GM19467 (cell line): Measurements from ENCODE around the gene HIF1A.
"Not testable (repeated sequence)": the region's sequence is repeated elsewhere in the genome, so short reads cannot be mapped to it uniquely, and the experiment has no call there.

ENCODE experiments used
- ATAC-seq: cut with Tn5 transposase; IDR thresholded peaks from one replicate; pipeline ENCODE4 v1.9.1; 2021; ENCODE audit warnings: mild to moderate bottlenecking, moderate library complexity; ENCODE audit not compliant: unreplicated experiment

HIF1A gene

DNA sequence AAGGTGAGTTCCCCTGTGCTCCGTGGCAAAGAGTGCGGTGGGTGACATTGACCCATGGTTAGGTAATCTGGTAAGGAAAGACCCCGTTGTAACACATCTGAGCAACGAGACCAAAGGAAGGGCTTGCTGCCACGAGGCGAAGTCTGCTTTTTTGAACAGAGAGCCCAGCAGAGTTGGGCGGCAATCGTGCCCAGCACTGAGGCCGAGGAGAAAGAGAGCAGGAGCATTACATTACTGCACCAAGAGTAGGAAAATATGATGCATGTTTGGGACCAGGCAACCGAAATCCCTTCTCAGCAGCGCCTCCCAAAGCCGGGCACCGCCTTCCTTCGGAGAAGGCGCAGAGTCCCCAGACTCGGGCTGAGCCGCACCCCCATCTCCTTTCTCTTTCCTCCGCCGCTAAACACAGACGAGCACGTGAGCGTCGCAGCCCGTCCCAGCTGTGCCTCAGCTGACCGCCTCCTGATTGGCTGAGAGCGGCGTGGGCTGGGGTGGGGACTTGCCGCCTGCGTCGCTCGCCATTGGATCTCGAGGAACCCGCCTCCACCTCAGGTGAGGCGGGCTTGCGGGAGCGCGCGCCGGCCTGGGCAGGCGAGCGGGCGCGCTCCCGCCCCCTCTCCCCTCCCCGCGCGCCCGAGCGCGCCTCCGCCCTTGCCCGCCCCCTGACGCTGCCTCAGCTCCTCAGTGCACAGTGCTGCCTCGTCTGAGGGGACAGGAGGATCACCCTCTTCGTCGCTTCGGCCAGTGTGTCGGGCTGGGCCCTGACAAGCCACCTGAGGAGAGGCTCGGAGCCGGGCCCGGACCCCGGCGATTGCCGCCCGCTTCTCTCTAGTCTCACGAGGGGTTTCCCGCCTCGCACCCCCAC, at the start of gene HIF1A:
HIF1A (plus strand) TSS at position 684 of the 865 bp plus-strand sequence. CDS start 292 bp downstream, outside the sequence.
- peak; percentile 94 for ATAC-seq

- no peak for ATAC-seq
Observed at GRCh38 chr14:61646366-61647116, 48.8 kb upstream of the HIF1A start.

DNA sequence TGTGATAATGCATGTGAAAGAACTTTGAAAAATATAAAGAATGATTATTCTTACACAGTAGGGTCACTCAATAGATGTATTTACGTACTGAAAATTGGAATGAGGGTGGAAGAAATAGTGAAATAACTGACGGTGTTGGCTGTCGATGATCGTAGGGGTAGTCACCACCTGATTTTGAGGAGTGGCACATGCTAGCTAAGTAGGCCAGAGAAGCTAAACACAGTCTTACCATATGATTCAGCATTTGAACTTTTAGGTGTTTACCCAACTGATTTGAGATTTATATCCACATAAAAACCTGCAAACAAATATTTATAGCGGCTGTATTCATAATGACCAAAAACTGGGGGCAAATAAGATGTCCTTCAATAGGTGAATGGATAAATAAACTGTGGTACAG, 47.6 kb upstream of the HIF1A start:
- ATAC-seq: no peak

DNA sequence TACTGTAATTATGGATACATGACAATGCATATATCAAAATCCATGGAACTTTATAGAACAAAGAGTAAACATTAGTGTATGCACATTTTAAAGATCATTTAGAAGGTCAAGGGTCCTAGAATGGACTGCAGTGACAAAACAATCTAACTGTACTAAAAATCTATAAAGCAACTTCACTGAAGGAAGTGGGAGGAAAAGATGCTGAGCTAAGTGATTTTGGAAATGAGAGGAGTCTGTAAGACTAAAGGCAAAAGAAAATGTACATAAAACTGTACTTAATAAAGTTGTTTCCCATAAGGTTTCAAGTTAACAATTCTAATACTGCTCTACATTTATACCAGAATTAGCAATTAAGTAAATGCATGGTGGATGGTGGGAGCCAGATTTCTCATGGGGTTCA, 46.9 kb upstream of the HIF1A start:
- no peak for ATAC-seq

GRCh38 chr14:61649283-61649682, 46.0 kb upstream of the HIF1A start:
- ATAC-seq: no peak

- no peak for ATAC-seq
Observed at GRCh38 chr14:61651355-61651754, 44.0 kb upstream of the HIF1A start.

- ATAC-seq: no peak
Observed at GRCh38 chr14:61652526-61653262, 42.6 kb upstream of the HIF1A start.

DNA sequence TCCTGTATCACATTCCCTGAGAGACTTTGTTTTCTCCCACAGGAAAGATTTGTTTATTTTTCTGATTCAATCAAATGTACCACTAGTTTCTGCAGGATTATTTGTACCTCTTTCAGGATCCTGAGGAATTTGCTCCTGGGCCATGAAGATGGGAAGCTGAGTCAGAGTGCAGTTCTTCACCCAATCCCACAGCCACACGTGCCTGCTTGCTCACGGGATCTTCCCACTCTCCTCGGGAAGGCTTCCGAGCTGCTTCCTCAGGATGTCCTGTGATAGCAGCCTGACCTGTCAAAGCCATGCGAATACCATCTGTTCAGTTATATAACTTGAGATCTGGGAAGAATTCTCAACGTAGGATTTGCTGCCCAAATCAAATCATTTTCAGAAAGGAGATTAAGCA, 41.8 kb upstream of the HIF1A start:
- ATAC-seq: no peak

DNA sequence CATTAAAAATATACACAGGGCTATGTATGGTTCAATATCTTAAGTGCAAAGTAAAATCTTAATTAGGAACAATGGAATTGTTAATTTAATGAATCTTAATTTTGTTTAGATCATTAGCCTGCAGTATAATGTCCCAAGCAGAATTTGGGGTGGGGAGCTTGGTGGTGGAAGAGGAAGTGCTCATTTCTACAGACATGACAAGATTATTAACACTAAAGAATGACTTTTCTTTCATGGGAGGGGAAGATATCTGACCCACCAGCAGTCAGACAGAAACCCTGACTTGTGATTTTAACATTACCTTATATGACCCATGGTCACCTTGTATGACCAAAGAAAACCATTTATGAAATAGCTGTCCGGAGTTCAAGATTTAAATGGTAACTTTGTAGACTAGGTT, 41.3 kb upstream of the HIF1A start:
- no peak for ATAC-seq

DNA sequence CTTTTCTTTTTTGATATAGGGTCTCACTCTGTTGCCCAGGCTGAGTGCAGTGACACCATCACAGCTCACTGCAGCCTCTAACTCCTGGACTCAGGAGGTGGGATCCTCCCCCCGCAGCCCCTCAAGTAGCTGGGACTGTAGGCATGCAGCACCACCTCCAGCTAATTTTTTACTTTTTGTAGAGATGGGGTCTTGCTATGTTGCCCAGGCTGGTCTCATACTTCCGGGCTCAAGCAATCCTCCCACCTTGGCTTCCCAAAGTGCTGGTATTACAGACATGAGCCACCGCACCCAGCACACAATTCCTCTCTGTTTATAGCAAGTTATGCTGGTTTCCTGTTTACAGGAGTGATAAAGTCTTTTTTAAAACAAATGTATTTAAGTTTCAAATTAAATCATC, 39.5 kb upstream of the HIF1A start:
- ATAC-seq: no peak

GRCh38 chr14:61656341-61656740, 39.0 kb upstream of the HIF1A start:
- ATAC-seq: no peak

GRCh38 chr14:61658111-61658510, 37.2 kb upstream of the HIF1A start:
- not testable (repeated sequence) for ATAC-seq

DNA sequence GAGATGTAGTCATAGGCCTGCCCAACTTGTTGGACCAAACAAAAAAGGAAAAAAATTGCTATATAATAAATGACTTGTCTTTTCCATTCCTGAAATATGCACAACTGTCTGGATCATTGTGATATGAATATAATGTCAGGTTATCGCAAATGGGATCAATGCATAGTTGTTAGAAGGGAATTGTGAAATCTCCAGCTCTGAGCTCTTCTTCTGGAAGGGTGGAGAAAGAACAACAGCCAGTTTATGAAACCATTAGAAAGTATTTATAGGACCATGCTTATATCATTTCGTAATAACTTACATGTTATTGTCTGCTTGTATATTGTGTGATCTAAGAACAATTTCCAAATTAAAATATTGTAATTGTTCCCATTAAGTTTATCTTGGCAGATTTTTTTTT, 35.7 kb upstream of the HIF1A start:
- ATAC-seq: no peak

DNA sequence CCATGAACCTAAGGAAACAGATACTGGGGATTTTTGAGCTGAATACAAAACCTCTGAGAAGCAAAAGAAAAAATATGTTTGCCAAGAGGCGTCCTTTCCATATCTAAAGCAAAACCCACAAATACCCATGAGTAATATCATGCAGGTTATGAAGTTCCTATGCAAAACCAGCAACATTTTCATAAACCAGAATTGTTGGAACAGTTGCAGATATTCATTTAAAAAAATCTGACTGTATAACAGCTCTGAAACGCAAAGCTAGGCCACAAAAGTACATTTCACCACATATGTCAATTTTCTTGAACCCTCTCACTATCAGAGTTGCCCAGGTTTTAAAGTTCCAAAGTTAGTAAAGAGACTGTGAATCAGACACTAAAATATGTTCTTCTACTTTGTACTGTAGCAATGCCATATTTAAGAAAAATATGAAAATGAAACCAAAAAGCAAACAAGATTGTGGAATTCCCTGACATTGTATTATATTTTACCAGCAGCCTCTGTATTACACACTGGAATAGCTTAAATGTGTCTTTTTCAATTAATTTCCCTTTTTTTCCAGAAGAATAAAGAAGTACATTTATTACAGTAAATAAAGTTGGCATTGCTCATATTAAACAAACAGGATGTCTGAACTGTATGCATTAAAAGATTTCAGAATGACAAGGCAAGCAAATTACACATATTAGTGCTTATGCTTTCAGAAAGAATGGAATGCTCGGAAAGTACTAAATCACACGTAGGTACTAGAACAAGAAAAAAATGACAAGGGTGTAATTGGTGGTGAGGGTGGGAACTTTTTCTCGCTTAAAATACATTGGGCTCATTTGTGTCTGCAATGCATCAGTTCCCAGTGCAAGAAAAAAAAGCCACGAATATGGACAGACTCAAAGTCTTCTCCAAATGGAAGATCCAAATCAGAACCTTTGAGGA, 33.6 kb upstream of the HIF1A start:
- ATAC-seq: peak; percentile 2

DNA sequence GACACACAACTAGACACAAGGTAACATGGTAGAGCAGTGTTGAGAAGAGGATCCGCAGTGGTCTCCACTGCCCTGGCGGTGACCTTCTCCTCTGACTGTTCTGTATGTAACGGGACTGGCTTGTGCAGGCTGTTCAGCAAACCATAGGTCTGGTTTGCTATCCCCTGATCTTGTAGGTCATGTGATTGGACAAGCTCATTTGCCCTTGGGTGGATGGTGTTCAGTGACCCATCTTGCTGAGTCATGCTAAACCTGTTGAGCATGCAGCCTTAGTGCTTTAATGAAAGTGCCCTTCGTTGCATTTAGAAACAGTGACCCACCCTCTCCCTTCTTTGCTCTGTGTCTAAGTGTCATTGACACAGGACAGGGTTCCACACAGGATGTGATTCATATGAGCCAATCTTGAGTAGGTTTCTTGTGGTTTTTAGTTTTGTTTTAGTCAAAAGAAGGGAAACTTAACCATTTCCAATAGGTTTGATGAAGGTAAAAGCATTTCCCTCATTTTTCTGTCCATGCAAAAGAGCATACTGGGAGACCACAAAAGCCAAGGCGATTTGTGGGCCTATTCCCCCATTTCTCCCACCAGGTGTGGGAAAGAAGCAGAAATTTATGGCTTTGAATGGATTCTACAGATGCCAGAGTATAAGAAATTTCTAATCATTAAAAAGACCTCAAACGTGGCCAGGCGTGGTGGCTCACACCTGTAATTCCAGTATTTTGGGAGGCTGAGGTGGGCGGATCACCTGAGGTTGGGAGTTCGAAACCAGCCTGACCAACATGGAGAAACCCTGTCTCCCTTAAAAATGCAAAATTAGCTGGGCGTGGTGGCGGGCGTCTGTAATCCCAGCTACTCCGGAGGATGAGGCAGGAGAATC, 32.6 kb upstream of the HIF1A start:
- ATAC-seq: peak; percentile 79

DNA sequence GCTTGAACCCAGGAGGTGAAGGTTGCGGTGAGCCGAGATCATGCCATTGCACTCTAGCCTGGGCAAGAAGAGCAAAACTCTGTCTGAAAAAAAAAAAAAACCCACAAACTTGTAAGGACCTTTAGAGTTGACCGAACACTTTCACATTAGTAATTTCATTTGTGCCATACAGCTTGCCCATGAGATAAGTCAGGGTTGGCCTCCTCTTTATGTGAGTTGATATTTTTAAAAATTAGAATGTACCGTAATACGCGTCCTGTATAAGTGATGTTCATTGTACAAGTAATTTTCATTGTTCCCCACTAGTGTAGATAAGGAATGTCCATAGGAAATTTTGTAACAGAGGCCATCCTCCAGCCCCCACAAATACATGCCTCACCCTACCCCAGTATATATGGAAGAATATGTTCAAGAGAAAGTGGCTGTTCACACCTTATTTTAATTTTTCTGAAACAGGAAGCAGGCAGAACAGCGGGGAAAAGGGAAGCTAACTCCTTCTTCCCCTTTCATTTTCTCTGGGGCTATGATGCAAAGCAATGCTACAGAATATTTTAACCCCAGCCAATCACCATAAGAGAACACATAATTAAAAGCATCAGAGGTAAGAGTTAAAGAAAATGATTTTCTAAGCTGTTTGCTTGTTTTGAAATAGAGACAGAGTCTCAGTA, 31.9 kb upstream of the HIF1A start:
- peak; percentile 19 for ATAC-seq

GRCh38 chr14:61668282-61668681, 27.0 kb upstream of the HIF1A start:
- ATAC-seq: no peak

DNA sequence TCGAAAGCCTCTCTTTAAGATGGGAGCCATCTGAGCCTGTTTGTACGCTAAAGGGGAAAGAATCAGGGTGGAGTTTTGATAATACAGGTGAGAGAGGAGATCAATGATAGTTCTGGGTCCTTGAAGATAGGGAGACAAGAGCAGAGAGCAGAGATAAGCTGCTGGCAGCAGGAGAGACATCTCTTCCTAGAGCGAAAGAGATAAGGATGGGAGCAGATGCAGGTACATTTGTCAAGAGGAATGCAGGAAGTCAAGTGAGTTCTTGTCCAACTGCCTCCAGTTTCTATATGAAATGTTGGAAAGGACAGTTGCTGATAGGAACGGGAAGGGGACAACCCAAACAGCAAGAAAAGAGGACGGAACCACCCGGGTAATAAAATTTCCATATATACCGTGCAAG, 24.7 kb upstream of the HIF1A start:
- no peak for ATAC-seq

DNA sequence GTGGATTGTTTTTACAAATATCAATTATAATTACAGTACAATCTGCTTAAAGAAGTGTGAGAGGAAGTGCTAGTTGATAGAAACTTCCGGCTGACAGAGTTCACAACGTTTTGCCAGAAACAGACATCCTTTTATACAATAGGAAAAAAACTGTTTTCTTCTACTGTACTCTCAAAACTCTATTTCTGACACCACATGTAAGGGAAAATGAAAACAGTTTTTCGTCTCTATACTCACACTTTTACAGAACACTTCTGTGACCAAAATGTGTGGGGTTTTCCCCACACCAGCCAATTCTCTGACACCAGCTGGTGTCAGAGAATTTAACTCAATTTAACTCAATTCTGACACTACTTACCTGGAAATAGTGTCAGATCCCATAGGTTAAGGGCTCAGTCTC, 24.2 kb upstream of the HIF1A start:
- peak; percentile 84 for ATAC-seq
